ENCODE measurements around the gene KLF13.

The KLF13 gene

DNA sequence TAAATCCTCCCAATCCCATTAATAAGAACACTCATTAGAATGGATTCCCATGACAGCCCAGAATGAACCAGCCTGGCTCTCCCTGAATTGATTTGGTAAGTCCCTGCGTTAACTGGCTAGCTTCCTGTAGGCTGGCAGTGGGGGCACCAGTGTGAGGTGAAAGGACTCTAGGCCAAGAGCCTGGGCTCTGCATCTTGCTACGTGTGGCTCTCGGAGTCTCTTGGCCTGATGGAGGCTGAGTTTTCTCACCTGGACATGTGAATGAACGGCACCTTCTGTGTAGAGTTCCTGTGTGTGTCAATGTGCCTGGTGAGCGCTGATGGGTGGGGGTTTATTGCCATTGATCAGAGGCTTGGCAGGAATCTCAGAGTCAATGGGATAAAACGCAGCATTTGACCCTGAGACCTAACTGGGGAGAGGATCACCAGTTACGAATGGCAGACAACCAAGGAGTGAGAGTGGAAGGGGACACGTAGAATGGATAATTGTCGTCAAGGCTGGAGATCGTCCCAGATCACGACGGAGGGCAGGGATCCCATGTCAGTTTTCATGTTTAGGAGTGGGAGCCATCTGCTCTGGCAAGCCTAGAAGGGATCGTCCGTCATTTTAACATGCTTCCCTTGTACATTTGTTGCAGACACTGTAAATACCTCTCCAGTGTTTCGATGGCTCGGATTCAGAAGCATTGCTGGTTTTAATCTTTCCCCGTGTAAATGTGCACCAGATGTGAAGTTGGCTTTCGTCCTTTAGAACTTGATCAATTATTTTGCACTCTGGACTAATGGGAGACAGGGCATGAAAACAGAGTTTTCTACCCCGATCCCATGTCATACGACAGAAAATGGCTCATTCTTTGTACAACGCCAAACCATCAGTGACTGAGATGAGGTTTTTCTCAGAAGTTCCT lies 9.0 kb upstream of the KLF13 start:
- DNase-seq: no peak

GRCh38 chr15:31318429-31318828 lies 8.2 kb upstream of the KLF13 start:
- DNase-seq: no peak

DNA sequence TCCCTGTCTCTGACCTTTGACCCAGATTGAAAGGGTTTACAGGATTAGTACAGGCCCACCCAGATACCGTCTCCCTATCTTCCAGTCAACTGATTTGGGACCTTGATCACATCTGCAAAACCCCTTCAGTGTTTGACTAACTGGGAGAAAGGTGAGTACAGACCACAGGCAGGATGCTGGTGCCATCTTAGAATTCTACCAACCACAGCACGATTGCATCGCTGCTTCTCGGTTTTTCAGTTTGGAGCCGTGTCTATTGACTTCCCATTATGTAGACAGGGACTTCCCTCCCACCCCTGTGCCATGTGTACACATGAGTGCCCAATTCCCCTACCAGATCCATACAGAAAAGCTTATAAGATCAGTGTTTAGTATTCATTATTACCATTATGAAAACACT lies 6.6 kb upstream of the KLF13 start:
- no peak for DNase-seq

DNA sequence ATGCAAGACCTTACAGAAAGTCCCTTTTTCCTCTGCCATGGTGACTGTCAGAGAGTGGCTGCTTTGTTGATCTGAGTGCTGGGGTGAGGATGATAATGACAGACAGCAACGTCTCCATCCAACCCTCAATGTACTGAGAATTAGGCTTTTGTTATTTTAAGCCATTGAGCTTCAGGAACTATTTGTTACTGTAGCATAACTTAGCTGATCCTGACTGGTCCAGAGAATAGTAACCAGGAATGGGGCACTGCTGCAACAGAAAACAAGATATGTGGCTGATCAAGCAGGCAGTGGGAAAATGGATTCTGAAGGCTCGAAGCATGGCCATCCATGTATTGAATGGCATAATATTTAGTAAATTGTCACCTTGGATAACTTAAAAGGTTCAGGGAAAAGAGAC lies 5.2 kb upstream of the KLF13 start:
- DNase-seq: no peak

DNA sequence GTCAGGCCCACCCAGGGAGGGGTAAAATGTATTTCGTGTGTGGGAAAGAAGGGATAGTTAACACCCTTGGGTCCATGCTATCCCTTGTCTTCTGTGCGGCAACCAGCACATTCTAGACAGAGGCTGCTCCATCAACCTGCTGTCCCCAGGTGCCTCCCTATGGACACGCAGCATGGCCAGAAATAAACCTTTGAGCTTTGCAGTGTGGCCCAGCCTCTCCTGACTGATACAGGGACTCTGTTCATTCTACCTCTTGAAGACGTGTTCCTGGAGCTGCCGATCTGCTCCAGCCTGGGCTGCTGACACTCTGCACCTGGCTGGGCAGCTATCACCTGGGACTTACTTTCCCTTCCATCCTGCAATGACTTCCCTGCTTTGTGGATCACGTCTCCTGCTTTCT lies 4.1 kb upstream of the KLF13 start:
- no peak for DNase-seq

DNA sequence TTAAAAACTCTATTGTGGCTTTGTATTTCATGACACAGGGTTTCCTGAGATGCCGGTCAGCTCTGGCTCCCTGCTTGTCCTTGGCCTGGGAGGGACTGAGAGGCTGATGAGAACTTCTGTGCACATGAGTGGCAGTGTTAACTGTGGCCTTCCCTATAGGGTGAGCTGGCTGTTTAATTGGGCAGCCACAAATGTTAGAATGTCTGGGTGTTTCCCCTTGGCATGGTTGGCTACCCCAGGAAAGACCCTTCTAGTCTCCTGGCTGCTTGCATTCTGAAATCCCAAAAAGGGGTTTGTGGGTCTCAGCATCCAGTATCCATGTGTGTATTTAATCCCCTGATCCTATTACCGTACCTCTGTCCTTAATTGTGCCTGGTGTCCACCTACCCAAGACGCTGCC lies 3.0 kb upstream of the KLF13 start:
- no peak for DNase-seq

DNA sequence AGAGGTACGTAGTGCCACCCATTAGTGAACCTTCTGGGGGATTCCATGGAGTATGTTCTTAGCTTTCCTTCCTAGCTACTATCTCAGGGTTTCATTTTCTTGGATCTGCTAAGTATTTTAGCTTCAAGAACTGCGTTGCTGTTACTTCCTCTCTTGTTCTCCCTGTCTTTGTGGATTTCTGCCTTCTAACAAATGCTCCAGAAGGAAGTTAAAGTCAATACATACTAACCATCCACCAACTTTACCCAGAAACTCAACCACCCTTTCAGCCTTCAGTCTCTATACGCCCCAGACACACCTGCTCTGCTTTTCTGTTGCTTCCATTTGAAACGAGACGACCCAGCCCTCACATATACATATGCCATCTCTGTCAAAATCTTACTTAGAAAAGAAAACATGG lies 2.4 kb upstream of the KLF13 start:
- DNase-seq: no peak

DNA sequence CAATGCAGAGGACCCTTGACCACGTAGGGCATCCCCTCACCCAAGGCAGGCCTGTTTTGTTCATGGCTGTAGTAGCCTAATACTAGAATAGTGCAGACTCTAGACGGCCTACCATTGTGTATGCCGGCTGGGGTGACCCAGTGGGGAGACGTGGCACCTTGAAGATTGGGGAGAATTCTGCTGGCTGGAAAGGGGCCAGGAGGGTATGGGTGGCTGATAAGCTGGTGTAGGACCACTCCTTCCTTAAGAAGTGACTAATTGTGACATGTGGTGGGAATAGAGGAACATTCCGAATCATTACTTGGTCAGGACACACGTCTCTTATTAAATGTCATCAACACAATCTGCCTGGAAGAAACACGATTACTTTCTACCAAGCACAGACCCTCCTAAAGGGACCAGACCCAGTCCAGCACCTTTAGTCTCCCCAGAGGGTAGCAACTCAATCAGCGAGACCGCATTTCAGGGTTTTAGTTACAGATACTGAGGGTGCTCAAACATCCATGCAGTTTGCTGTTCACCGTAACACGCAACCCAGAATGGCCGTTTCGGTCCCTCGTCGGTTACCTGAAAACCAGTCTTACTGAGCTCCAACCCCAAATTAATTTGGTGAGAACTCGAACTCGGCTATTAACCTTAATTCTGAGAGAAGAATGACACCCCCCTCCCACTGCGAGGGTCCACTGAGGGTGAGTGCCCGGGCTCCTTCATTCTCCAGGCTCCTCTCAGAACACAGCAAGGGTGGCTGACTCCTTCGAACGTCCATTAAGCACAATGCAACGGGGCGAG lies 1.6 kb upstream of the KLF13 start:
- DNase-seq: no peak

DNA sequence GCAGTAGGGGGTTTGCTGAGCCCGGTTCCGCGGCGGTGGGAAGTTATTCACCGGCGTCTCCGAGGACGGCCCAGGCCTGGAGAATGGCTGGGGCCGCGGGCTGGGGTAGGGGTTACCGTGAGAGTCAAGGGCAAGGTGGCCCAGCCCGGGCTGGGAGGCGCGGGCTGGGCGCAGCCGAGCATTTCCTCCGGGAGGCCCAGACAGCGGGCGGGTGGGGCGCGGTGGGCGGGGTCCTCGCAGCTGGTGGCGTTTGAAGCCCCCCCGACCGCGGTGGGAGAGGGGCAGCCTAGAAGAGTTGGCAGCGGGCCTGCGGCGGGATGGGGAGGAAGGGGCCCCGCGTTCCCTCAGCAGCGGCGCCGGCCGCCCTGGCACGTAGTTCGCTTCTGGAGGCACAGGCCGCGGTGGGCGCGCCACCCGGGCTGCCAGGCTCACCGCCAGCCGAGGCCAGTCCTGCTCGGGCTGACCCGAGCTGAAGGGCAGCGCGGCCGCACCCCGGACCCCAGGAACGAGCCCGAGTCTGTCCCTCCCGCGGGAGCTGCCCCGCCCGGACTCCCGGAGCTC lies 960 bp upstream of the KLF13 start:
- no peak for DNase-seq

- DNase-seq: no peak
Measured at GRCh38 chr15:31326875-31327668, 437 bp downstream of the KLF13 start.

DNA sequence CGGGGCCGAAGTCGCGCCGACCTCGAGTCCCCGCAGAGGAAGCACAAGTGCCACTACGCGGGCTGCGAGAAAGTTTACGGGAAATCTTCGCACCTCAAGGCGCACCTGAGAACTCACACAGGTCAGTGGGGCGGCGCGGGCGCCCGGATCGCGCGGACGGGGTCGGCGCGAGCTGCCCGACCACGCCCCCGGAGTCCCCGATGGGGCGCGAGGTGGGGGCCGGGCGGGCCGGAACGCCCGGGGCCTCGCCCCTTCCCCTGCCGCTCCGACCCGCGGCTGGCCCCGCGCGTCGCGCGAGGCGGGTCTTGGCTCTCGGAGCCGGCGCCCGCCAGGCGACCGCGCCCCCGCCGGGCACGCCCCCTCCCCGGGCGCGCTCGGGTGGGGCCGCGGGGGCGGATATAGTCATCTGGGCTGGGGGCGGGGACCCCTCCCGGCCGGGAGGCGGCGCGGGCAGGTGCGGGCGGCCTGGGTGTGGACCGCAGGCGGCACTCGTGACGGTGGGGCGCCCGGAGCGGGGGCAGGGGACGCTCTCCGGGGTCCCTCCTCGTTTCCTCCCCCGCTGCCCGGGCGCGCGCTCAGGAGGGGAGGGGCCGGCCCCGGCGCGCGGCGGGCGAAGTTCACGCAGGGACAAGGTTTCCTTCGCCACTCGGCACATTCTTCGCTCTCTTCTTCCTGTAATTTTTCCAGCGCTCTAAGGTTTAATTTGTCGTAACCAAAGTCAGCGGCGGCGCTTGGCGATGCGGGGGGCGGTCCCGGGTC lies 1.2 kb downstream of the KLF13 start:
- DNase-seq: peak; percentile 52

- no peak for DNase-seq
Measured at GRCh38 chr15:31328428-31328968, 1.9 kb downstream of the KLF13 start.

GRCh38 chr15:31328969-31329639 lies 2.5 kb downstream of the KLF13 start:
- no peak for DNase-seq

- no peak for DNase-seq
Measured at GRCh38 chr15:31329640-31330010, 3.0 kb downstream of the KLF13 start.

DNA sequence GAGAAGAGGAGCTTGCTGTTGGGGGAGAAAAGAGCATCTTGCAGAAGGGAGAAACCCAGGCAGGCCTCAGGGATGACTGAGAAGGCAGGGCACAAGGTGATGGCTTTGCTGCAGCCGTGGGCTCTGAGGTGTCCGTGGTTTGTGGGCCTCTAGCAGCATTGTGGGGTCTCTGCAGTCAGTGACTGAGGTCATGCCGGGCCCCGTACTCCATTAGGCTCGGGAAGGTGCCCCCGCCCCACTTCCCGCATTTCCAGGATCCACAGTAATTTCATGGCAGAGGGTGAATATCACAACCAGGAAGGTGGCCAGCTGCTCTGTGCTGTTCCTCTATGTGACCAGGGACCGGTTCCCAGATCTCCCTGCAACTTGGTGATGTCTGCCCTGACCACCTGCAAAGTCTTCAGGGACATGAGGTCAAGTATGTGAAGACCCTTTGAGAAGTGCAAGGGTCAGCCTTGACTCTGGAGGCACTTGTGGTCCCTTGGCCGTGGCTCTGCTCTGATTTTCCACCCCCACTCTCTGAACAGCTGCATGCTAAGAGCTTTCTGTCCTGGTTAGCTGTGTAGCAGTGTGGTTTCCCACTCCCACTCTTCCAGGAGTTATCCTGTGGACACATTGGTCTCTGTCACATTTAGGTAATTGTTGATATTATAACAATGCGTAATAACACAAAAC lies 3.6 kb downstream of the KLF13 start:
- no peak for DNase-seq

DNA sequence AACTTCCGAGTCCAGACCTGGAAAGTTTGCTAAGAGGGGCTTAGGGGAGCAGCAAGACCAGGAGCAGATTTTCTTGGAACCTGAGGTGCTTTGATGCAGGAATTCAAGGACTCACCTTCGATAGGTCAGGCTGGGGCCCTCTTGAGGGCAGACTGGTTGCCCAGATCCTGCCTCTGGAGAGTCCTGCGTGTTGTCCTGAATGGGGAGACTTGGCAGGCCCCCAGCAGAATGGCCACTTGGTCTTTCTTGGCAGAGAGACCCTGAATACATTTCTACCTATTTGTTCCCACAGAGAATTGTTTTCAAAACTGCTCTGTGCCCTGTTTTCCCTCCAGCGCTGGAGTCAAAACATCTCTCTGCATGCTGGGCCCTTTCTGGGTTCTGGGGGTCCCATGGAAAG lies 4.2 kb downstream of the KLF13 start:
- DNase-seq: no peak

GRCh38 chr15:31331389-31331788 lies 4.8 kb downstream of the KLF13 start:
- no peak for DNase-seq

DNA sequence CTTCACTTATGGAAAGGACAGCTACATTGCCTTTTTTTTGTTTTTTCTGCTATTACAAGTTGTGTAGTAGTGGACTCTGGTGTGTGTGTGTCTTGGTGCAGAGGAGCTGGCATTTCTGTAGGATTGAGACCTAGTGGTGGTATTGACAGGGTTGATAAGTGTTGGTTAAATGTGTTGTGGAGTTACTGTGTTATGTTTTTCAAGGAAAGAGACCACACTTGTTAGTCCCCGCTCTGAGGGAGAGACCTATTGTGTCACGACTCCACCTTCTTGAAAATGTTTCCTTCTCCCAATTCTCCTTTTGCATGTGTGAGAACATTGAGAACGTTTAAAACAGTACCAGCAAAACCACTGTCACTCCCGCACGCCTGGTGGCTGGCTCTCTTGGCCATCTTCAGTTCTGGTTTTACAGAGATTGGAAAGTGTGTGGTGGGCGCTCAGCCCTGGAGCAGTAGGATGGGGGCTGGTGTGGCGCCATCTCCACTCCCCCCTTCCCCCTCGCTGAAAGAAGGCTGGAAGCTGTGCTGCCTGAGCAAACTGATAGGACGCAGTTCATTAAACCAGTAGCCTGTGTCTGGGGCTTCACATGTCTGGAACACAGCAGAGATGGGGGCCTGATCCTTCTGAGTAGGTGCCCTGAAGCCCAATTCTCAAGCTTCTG lies 5.5 kb downstream of the KLF13 start:
- DNase-seq: no peak

DNA sequence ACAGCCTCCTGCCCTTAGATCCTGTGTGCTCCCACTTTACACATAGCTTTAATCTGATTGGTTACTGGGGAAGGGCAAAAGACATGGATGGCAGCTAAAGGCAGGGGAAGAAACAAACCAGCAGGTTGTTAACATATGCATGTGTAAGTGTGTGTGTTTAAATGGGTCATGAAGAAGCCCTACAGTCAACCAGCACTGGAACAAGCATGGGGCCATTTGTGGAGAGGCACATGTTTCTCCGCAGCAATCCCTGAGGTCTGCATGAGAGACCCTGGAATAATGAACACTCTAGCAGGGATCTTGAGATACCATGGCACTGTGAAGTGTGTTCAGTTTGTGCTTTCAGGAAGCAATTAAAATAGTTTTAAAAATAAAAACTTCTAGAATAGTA lies 6.0 kb downstream of the KLF13 start:
- no peak for DNase-seq

DNA sequence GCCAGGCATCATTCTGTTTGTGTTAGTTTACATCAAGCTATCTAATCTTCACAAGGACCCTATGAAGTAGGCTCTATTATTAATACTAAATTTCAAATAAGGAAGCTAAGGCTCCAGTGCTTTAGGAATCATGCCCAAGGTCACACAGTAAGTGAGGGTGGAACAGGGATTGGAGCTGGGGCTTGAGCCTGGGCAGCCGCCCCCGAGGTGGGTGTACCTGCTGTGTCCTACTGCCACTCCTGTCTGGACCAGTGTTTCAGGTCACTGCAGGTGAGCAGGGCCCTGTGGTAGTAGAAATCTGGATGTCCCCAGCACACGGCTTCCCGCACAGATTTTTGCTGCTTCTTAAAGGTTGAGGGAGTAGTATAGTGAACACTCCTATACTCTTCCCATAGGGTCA lies 6.5 kb downstream of the KLF13 start:
- no peak for DNase-seq
